GM23338 (cell line): ENCODE measurements around the gene HAP1. TPM values are rescaled to one million over a fixed set of nuclear protein-coding genes. Genes with fewer than 3 reads are reported as not detected.
"Not testable (repeated sequence)": the region's sequence is repeated elsewhere in the genome, so short reads cannot be mapped to it uniquely, and the experiment has no call there.

Source experiments
- ATAC-seq: fragments of 200-7000 bp; cut with Tn5 transposase; 3 replicates; pipeline ENCODE4 v1.9.1; 2020
- DNase-seq: peaks from one replicate; pipeline ENCODE4 v3.0.0-alpha.2; 2015; ENCODE audit warnings: low spot score
- H2AFZ ChIP-seq: fragments of 200-600 bp; sonication (generic); 2 replicates; pipeline ENCODE4 v1.8.0; 2016; ENCODE audit warnings: antibody characterized with exemption, mild to moderate bottlenecking, moderate library complexity
- H3F3A ChIP-seq: fragments of 200-600 bp; sonication (generic); replicated peaks from 2 replicates; pipeline ENCODE4 v1.8.0; 2017; ENCODE audit warnings: antibody characterized with exemption, mixed run types, low read depth
- H3K27ac ChIP-seq: fragments of 200-600 bp; sonication (generic); 2 replicates; pipeline ENCODE4 v1.6.1; 2016; ENCODE audit warnings: low read depth
- H3K27me3 ChIP-seq: fragments of 200-600 bp; sonication (generic); 2 replicates; pipeline ENCODE4 v1.8.0; 2016; ENCODE audit warnings: mild to moderate bottlenecking, mixed run types, moderate library complexity; ENCODE audit not compliant: insufficient read depth
- H3K36me3 ChIP-seq: fragments of 200-600 bp; sonication (generic); 2 replicates; pipeline ENCODE4 v1.8.0; 2016; ENCODE audit warnings: mild to moderate bottlenecking; ENCODE audit not compliant: insufficient read depth
- H3K4me1 ChIP-seq: fragments of 200-600 bp; sonication (generic); 2 replicates; pipeline ENCODE4 v1.8.0; 2016; ENCODE audit warnings: mild to moderate bottlenecking, moderate library complexity; ENCODE audit not compliant: insufficient read depth
- H3K4me2 ChIP-seq: fragments of 200-600 bp; sonication (generic); 2 replicates; pipeline ENCODE4 v1.7.1; 2017; ENCODE audit warnings: mixed run types
- H3K4me3 ChIP-seq: fragments of 200-600 bp; sonication (generic); 2 replicates; pipeline ENCODE4 v1.6.1; 2016; ENCODE audit warnings: mixed run types
- H3K79me2 ChIP-seq: fragments of 200-600 bp; sonication (generic); replicated peaks from 2 replicates; pipeline ENCODE4 v1.8.0; 2017; ENCODE audit warnings: mild to moderate bottlenecking; ENCODE audit not compliant: insufficient read depth
- H3K9me2 ChIP-seq: fragments of 200-600 bp; sonication (generic); 2 replicates; pipeline ENCODE4 v1.8.0; 2017; ENCODE audit not compliant: insufficient read depth
- H4K20me1 ChIP-seq: fragments of 200-600 bp; sonication (generic); replicated peaks from 2 replicates; pipeline ENCODE4 v1.8.0; 2017; ENCODE audit warnings: mild to moderate bottlenecking; ENCODE audit not compliant: insufficient read depth
- H3K27ac Mint-ChIP-seq: 2 replicates; pipeline ENCODE4 v1.8.0; 2020; ENCODE audit warnings: inconsistent platforms, mild to moderate bottlenecking, moderate library complexity, mixed read lengths
- H3K27me3 Mint-ChIP-seq: 3 replicates; pipeline ENCODE4 v1.8.0; 2022; ENCODE audit warnings: low read depth, mild to moderate bottlenecking, moderate library complexity, mixed read lengths, inconsistent platforms; ENCODE audit not compliant: insufficient read depth, poor library complexity
- H3K36me3 Mint-ChIP-seq: 3 replicates; pipeline ENCODE4 v1.8.0; 2021; ENCODE audit warnings: low read depth, mild to moderate bottlenecking, inconsistent platforms, moderate library complexity, mixed read lengths
- H3K4me1 Mint-ChIP-seq: 3 replicates; pipeline ENCODE4 v1.8.0; 2020; ENCODE audit warnings: mild to moderate bottlenecking, inconsistent platforms, mixed read lengths
- H3K4me3 Mint-ChIP-seq: 3 replicates; pipeline ENCODE4 v1.8.0; 2021; ENCODE audit warnings: moderate library complexity, mild to moderate bottlenecking, inconsistent platforms, mixed read lengths
- H3K9me3 Mint-ChIP-seq: 3 replicates; pipeline ENCODE4 v1.8.0; 2020; ENCODE audit warnings: moderate library complexity, mild to moderate bottlenecking, inconsistent platforms, mixed read lengths
- EZH2 ChIP-seq: fragments of 200-600 bp; sonication (generic); IDR thresholded peaks from one replicate; pipeline ENCODE4 v1.8.0; 2017; ENCODE audit warnings: antibody characterized with exemption, mild to moderate bottlenecking, low read depth; ENCODE audit not compliant: unreplicated experiment
- EZH2phosphoT487 ChIP-seq: fragments of 200-600 bp; sonication (generic); IDR thresholded peaks from one replicate; pipeline ENCODE4 v1.8.1; 2018; ENCODE audit warnings: antibody characterized with exemption; ENCODE audit not compliant: unreplicated experiment
- JUNB ChIP-seq: IDR thresholded peaks from one replicate; pipeline ENCODE4 v1.6.1; 2016; ENCODE audit warnings: antibody characterized with exemption; ENCODE audit not compliant: unreplicated experiment
- NANOG ChIP-seq: IDR thresholded peaks from 2 replicates; pipeline ENCODE4 v1.6.1; 2016; ENCODE audit warnings: antibody characterized with exemption, borderline replicate concordance
- POLR2AphosphoS5 ChIP-seq: IDR thresholded peaks from 2 replicates; pipeline ENCODE4 v1.6.1; 2016; ENCODE audit warnings: antibody characterized with exemption, low read depth
- ZNF114 ChIP-seq: fragments of 250-450 bp; sonication (Bioruptor Pico); IDR thresholded peaks from 2 replicates; pipeline ENCODE4 v1.5.0; 2020; ENCODE audit warnings: mild to moderate bottlenecking, moderate library complexity
- polyA plus RNA-seq: library from polyadenylated mRNA; unstranded; fragments of >200 nt; fragmentation: Nextera tagmentation; extraction: Ambion mirVana; gene quantifications from 2 replicates; pipeline ENCODE4 v1.2.1, GENCODE V29; 2016
- total RNA-seq: library from RNA; depleted of rRNA; stranded (reverse); fragments of >200 nt; shearing (Covaris generic); gene quantifications from 2 replicates; pipeline ENCODE4 v1.2.3, GENCODE V29; 2014
- TF ChIP-seq, protein P1 (sequence below): fragments of 250-450 bp; sonication (Bioruptor Pico); IDR thresholded peaks from 2 replicates; pipeline ENCODE4 v1.5.0; 2020; ENCODE audit warnings: mild to moderate bottlenecking, moderate library complexity
- TF ChIP-seq, protein P2 (sequence below): IDR thresholded peaks from 2 replicates; pipeline ENCODE4 v1.6.1; 2016; ENCODE audit warnings: antibody characterized with exemption

HAP1 gene
- total and polyA plus RNA-seq, 2 experiments from 2014 or later = 1.6 to 2.2 TPM

GRCh38 chr17:41777157-41777573 is 42.7 kb upstream of the HAP1 start:
- Histone ChIP-seq H3F3A (peaks cover 15% of the 10 kb centered on the region; the same call in 1 of the 2 replicates), H3K4me3 (no peak overlapping the region), H3K27ac (peak overlapping the region; percentile 81), H3K4me2 (peak overlapping the region; percentile 26; the same call in 1 of the 2 replicates), H3K36me3 (no peaks in the 10 kb centered on the region), H4K20me1 (peaks cover 4% of the 10 kb centered on the region), H3K4me1 (peaks cover 57% of the 10 kb centered on the region), H3K27me3 (no peaks in the 10 kb centered on the region), H3K9me2 (no peaks in the 10 kb centered on the region), H2AFZ (no peak overlapping the region), H3K79me2 (peaks cover 80% of the 10 kb centered on the region)
- Mint-ChIP-seq H3K9me3 (no peaks in the 10 kb centered on the region), H3K27me3 (peaks cover 11% of the 10 kb centered on the region), H3K4me1 (peaks cover 57% of the 10 kb centered on the region), H3K27ac (no peak overlapping the region), H3K4me3 (no peak overlapping the region), H3K36me3 (peaks cover 16% of the 10 kb centered on the region)
- ATAC-seq (peak; percentile 7), DNase-seq (peak; percentile 54)
- TF ChIP-seq EZH2 (no peak), EZH2phosphoT487 (no peak), ZNF114 (CRISPR knock-in tag) (no peak), POLR2AphosphoS5 (no peak), JUNB (no peak), NANOG (no peak)
- TF ChIP-seq, protein P1, sequence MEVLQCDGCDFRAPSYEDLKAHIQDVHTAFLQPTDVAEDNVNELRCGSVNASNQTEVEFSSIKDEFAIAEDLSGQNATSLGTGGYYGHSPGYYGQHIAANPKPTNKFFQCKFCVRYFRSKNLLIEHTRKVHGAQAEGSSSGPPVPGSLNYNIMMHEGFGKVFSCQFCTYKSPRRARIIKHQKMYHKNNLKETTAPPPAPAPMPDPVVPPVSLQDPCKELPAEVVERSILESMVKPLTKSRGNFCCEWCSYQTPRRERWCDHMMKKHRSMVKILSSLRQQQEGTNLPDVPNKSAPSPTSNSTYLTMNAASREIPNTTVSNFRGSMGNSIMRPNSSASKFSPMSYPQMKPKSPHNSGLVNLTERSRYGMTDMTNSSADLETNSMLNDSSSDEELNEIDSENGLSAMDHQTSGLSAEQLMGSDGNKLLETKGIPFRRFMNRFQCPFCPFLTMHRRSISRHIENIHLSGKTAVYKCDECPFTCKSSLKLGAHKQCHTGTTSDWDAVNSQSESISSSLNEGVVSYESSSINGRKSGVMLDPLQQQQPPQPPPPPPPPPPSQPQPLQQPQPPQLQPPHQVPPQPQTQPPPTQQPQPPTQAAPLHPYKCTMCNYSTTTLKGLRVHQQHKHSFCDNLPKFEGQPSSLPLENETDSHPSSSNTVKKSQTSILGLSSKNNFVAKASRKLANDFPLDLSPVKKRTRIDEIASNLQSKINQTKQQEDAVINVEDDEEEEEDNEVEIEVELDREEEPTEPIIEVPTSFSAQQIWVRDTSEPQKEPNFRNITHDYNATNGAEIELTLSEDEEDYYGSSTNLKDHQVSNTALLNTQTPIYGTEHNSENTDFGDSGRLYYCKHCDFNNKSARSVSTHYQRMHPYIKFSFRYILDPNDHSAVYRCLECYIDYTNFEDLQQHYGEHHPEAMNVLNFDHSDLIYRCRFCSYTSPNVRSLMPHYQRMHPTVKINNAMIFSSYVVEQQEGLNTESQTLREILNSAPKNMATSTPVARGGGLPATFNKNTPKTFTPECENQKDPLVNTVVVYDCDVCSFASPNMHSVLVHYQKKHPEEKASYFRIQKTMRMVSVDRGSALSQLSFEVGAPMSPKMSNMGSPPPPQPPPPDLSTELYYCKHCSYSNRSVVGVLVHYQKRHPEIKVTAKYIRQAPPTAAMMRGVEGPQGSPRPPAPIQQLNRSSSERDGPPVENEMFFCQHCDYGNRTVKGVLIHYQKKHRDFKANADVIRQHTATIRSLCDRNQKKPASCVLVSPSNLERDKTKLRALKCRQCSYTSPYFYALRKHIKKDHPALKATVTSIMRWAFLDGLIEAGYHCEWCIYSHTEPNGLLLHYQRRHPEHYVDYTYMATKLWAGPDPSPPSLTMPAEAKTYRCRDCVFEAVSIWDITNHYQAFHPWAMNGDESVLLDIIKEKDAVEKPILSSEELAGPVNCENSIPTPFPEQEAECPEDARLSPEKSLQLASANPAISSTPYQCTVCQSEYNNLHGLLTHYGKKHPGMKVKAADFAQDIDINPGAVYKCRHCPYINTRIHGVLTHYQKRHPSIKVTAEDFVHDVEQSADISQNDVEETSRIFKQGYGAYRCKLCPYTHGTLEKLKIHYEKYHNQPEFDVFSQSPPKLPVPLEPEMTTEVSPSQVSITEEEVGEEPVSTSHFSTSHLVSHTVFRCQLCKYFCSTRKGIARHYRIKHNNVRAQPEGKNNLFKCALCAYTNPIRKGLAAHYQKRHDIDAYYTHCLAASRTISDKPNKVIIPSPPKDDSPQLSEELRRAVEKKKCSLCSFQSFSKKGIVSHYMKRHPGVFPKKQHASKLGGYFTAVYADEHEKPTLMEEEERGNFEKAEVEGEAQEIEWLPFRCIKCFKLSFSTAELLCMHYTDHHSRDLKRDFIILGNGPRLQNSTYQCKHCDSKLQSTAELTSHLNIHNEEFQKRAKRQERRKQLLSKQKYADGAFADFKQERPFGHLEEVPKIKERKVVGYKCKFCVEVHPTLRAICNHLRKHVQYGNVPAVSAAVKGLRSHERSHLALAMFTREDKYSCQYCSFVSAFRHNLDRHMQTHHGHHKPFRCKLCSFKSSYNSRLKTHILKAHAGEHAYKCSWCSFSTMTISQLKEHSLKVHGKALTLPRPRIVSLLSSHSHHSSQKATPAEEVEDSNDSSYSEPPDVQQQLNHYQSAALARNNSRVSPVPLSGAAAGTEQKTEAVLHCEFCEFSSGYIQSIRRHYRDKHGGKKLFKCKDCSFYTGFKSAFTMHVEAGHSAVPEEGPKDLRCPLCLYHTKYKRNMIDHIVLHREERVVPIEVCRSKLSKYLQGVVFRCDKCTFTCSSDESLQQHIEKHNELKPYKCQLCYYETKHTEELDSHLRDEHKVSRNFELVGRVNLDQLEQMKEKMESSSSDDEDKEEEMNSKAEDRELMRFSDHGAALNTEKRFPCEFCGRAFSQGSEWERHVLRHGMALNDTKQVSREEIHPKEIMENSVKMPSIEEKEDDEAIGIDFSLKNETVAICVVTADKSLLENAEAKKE (CRISPR knock-in tag) = no peak
- TF ChIP-seq, protein P2, sequence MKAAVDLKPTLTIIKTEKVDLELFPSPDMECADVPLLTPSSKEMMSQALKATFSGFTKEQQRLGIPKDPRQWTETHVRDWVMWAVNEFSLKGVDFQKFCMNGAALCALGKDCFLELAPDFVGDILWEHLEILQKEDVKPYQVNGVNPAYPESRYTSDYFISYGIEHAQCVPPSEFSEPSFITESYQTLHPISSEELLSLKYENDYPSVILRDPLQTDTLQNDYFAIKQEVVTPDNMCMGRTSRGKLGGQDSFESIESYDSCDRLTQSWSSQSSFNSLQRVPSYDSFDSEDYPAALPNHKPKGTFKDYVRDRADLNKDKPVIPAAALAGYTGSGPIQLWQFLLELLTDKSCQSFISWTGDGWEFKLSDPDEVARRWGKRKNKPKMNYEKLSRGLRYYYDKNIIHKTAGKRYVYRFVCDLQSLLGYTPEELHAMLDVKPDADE = no peak

DNA sequence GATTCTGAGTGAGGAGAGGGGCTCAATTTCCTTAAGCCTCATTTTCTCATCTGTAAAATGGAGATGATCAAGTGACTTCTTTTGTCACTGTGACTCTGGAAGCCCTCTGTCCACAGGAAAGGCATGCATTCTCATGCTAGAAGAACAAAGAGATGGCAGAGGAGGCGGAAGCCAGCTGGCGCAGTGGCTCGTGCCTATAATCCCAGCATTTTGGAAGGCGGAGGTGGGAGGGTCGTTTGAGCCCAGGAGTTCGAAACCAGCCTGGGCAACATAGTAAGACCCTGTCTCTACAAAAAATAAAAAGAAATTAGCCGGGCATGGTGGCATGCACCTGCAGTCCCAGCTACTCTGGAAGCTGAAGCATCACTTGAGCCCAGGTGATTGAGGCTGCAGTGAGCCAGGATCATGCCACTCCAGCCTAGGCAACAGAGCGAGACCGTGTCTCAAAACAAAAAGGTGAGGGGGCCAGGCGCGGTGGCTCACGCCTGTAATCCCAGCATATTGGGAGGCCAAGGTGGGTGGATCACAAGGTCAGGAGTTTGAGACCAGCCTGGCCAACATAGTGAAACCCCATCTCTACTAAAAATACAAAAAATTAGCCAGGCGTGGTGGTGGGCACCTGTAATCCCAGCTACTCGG is 41.9 kb upstream of the HAP1 start:
- not testable (repeated sequence) for H3K4me3 Mint-ChIP-seq, H3K27me3 ChIP-seq, H3K36me3 ChIP-seq, DNase-seq, ATAC-seq, H3K9me2 ChIP-seq, H3K27me3 Mint-ChIP-seq, H3K9me3 Mint-ChIP-seq, H4K20me1 ChIP-seq, H2AFZ ChIP-seq
- Mint-ChIP-seq H3K36me3 (peaks cover 15% of the 10 kb centered on the region), H3K27ac (peak overlapping the region; percentile 85), H3K4me1 (peaks cover 54% of the 10 kb centered on the region)
- H3K4me3 ChIP-seq = peak overlapping the region; percentile 27; the same call in 1 of the 2 replicates
- H3F3A ChIP-seq = peaks cover 15% of the 10 kb centered on the region; the same call in 1 of the 2 replicates
- peaks cover 56% of the 10 kb centered on the region for H3K4me1 ChIP-seq
- H3K27ac ChIP-seq = peak overlapping the region; percentile 88; the same call in 1 of the 2 replicates
- peak overlapping the region; percentile 69 for H3K4me2 ChIP-seq
- H3K79me2 ChIP-seq = peaks cover 72% of the 10 kb centered on the region
